Activated T-helper 9 cell treated with anti-CD3 and anti-CD28 coated beads, Interleukin-2, amount 50 U/mL, for 16 hours (primary cell): Measurements from ENCODE around the gene TLE5.

Experiments
- DNase-seq: peaks from one replicate; pipeline ENCODE4 v3.0.0-alpha.2; 2020; ENCODE audit warnings: low read depth

The TLE5 gene, protein sequence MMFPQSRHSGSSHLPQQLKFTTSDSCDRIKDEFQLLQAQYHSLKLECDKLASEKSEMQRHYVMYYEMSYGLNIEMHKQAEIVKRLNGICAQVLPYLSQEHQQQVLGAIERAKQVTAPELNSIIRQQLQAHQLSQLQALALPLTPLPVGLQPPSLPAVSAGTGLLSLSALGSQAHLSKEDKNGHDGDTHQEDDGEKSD

GRCh38 chr19:3062165-3063105 lies at the start of gene TLE5:
TSS of gene TLE5 (minus strand) at chr19:3062495. CDS start at chr19:3062200, 295 bp downstream.
- peak; percentile 66 for DNase-seq

- DNase-seq = no peak
Measured at GRCh38 chr19:3111586-3112247, 49.4 kb upstream of the TLE5 start.

DNA sequence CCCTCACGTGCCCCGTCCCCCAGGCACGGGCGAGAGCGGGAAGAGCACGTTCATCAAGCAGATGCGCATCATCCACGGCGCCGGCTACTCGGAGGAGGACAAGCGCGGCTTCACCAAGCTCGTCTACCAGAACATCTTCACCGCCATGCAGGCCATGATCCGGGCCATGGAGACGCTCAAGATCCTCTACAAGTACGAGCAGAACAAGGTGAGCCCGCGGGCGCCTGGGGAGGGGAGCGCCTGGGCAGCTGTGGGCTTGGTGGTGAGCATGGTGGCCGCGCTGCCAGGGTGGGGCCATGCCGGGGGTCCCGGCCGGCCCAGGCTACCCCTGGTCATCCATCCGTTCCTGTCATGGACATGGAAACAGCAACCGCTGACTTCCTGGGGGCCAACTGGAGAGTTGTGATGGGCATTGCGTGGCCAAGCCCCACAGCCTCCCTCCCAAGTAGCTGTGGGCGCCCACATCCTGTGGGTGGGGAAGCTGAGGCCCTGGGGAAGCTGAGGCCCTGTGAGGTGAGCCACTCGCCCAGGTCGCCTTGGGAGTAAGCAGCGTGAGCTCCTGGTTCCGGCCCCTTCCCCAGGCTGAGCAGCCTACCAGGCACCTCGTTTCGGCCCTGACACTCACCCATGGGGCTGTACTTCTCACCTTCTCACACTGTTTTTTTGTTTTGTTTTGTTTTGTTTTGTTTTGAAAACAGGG lies 48.0 kb upstream of the TLE5 start:
- DNase-seq = no peak

DNA sequence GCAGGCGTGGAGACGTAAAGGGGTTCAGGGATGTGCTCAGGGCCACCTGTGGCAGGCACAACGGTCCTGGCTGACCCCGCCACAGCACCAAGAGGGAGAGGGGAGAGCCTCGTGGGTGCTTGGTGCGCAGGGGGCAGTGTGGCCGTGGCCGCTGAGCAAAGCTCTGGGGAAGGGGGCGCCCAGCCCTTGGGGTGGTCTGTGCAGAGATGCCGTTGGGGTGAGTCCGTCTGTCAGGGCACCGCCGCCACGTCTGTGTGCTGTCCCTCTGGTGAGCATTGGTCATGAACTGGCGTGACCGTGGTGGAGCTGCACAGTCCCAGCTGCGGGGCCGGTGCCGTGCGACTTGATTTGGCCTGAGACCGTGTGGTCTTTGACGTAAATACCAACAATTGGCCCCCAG lies 47.2 kb upstream of the TLE5 start:
- no peak for DNase-seq

DNA sequence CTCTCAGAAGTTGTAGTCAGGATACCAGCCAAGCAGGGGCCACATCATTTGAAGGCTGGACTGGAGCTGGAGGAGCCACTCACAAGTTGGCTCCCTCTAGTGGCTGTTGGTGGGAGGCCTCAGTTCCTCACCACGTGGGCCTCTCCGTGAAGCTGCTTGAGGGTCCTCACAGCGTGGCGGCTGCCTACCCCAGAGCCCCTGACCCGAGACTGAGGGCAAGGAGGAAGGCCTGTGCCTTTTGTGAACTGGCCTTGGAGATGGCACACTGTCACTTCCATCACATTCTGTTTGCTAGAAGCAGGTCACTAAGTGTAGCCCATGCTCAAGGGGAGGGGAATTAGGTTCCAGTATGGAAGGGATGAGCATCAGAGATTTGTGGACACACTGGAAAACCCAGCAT lies 46.5 kb upstream of the TLE5 start:
- peak; percentile 57 for DNase-seq

DNA sequence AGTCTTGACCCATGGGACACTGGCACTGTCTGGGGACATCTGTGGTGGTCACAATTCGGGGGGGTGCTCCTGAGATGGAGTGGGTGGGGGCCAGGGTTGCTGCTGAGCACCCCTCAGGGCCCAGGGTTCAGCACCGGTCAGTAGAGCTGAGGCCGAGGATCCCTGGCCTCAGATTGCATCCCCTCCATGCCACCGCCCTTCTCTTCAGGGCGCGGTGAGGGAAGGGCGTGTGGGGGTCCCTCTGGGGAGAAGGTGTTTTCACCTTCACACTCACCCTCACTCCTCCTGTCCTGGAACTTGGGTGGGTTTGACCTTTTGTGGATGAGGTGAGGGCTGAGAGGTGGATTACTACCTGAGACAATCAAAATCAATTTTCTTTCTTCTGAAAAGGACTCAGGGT lies 45.4 kb upstream of the TLE5 start:
- DNase-seq = no peak

DNA sequence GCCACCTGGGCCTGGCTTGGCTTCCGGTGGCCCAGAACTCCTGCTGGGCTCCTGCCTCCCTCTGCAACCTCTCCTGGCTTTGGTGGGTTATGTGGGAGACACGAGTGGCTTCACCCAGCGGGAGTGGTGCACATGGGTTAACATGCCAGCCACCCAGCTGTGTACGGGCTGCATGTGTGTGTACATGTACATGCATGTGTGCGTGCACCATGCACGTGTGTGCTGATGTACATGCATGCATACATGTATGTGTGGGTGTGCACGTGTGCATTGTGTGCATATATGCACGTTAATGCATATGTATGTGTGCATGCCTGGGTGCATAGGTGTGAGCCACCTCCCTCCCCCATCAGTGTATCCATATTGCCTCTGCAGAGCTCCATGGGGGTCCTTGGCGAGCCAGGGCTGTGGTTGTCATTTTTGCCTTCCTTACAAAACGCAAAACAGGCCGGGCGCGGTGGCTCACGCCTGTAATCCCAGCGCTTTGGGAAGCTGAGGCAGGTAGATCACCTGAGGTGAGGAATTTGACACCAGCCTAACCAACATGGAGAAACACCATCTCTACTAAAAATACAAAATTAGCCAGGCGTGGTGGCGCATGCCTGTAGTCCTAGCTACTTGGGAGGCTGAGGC lies 44.3 kb upstream of the TLE5 start:
- DNase-seq = no peak

GRCh38 chr19:3105641-3106508 lies 43.6 kb upstream of the TLE5 start:
- DNase-seq = no peak

- DNase-seq = no peak
Measured at GRCh38 chr19:3104708-3104983, 42.4 kb upstream of the TLE5 start.

GRCh38 chr19:3102239-3103140 lies 40.2 kb upstream of the TLE5 start:
- no peak for DNase-seq

GRCh38 chr19:3100747-3101730 lies 38.7 kb upstream of the TLE5 start:
- DNase-seq = no peak

DNA sequence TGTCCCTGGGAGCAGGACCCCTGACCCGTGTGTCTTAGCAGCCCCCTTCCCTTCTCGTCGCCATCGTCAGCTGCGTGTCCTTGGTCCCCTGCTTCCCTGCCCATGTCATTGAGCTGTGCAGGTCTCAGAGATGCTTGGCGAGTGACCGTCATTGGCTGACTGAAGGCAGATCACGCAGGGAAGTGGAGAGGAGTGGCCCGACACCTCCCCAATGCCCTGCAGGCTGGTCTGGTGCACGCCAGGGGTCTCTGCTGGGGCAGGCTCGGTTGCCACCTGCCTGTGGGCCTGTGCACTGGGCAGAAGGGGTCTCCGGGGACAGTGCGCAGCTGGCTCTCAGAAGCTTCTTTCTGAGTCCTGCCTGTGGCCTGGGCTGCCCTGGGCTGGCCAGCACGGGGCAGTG lies 38.0 kb upstream of the TLE5 start:
- DNase-seq = no peak

DNA sequence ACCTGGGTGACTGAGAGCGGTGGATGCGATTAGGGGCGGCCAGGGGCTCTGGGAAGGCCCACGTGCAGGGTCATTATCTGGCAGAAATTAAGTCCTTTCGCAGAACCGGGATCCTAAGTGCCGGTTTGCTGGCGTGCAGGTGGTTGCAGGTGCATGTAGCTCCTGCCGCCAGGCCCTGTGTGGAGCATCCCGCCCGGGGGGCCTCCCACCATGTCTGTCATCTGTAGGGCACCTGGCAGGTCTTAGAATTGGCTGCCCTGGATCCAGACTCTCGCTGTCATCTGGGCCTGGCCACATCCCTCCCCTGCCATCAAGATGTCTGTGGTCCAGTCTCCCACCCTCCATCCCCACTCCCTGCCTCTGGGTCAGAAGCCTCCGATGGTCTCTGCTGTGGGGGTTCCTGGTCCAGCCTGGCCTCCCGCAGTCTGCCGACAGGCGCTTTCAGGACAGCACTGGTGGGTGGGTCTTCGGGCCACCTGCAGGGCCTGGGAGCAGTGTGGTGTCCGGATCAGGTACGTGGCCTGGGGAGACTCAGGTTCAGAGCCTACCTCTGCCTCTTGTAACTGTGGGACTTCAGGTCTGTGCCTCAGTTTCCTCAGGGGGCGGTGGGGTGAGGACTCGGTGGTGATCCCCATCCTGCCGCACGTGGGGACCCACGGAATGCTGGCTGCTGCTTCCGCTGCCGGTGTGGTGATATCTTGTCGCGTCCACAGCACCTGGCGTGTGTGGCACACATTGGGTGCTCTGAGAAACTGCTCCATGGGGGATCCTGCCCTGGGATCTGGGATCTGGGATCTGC lies 37.3 kb upstream of the TLE5 start:
- DNase-seq = no peak

DNA sequence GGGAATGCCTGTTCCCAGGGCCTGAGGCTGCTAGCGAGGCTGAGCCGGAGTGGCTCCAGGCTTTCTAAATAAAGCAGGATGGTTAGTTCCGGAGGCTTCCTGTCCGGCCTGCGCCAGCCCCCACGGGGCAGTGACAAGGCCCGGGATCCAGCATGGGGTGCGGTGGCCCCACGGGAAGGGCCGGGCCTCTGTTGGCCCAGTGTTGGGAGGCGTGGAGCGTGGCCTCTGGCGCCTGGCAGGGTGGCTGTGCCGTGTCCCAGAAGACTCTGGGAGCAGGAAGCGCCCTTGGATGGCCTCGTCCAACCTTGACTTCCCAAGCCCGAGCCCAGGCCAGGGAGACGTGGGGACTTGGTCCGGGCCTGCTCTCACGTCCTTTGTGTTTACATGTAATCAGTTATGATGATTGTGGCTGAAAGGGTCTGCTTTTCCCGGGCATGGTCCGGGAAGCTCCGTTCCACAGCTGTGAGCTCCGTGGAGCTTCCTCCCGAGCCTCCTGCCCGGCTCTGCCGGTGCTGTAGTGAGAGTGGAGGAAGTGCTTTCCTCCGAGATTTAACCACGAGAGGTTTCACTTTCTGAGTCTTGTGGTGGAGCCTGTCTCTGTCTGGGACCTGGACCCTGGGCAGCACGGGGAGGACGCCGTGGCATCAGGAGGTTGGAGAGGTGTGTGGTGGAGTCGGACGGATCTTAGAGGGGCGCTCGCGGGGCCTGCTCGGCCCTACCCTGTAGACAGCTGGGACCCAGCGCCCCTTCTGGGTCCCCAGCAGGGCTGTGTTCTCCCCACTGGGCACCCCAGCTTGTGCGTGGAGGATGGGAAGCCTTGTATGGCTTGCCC lies 36.4 kb upstream of the TLE5 start:
- no peak for DNase-seq

DNA sequence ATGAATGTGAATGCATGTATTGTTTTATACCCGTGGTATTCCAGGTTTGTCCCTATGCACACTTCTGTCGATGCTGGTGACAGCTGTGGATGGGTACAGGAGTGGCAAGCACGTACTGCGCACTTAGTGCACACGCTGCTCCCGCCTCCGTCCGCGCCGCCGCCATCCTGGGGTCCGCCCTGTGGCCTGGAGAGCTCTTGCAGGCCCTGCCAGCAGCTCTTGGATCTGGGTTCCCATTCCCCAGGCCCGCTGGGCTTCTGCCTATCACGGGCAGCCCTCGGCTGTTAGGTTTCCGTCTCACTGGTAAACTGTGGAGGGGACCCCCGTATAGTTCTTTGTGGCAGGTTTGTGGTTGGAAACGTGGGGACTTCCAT lies 35.8 kb upstream of the TLE5 start:
- no peak for DNase-seq

DNA sequence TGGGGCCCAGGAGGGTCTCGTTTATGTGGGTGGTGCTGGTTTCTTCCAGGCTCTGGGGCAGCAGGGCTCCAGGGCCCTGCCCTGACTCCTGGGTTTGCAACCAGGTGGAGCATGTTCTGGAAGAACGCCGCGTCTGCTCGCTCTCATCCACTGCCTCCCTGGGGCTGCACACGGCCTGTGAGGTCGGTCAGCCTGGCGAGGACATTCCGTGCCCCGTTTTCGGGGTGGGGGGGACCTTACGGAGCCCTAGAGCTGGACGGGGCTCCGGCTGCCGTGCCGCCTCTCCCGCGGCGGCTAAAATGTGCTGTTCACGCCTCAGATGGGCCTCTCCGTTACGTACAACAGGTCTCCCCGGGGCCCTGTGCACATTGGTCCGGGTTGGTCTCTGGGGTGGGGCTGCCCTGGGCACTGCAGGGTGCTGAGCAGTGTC lies 35.2 kb upstream of the TLE5 start:
- no peak for DNase-seq

DNA sequence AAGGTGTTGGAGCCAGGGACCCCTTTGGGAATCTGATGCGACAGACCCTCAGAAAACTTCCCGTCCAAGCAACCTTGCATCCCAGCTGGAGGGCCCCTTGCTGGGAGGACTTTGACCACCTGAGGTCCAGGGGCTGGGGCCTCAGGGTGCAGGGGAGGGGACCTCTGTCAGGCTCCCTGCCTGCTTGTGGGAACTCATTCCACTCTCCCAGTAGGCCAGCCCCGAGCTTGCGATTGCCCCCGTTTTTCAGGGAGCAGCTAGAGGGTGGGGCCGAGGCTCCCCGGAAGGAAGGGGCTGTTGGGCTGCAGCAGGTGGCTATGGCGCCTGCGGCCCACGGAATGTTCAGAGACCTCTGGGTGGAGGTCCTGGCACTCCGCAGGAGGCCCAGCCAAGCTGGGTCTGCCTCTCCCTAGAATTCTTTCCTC lies 34.6 kb upstream of the TLE5 start:
- DNase-seq = no peak
